ENCODE measurements around the gene C1orf21. TPM values are rescaled to one million over a fixed set of nuclear protein-coding genes. Genes with fewer than 3 reads are reported as not detected.

Gene C1orf21
- total and polyA plus RNA-seq, 8 donors = 4.1 to 13.9 (median 7.7) TPM

DNA sequence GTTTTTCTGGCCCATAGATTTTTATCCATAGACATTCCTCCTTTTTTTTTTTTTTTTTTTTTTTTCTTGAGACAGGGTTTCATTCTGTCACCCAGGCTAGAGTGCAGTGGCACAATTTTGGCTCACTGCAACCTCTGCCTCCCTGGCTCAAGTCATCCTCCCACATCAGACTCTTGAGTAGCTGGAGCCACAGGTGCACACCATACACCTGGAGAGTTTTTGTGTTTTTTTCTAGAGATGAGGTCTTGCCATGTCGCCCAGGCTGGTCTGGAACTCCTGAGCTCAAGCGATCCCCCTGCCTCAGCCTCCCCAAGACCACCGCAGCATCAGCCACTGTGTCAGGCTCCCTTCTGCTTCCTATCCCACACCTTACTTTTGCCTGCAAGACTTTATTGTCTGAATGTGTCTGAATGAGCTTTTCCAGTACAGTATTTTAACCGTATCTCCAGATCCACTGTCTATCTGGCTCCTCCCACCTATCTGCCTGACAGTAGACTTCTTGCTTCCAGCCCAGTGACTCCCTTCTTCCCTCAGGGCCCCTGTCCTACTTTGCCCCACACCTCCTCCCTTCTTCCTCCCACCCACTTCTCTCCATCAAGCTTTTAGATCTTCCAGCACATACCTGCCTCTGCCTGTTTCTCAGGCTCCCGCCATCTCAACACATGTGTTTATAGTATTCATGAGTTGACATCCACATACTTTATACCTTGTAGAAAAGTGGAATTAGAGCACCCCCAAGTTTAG is 6.1 kb downstream of the C1orf21 start:
- no peaks in the 10 kb centered on the region for H3K27me3 ChIP-seq
- FAIRE-seq (no peak), ATAC-seq (no peak), DNase-seq (no peak)
- WGBS, 2 donors = 94 to 95% methylated on average over 5 of the region's 5 CpGs
- H3K36me3 ChIP-seq = no peaks in the 10 kb centered on the region
- no peak for TF ChIP-seq CTCF (IDR thresholded peaks at IDR 0.05)
- H3K27ac ChIP-seq = no peak overlapping the region
- intact Hi-C loops (cut with DNase I) = no loop called here
- no peaks in the 10 kb centered on the region for H3K9me3 ChIP-seq
- no peak overlapping the region for H3K4me3 ChIP-seq
- no peaks in the 10 kb centered on the region for H3K4me1 ChIP-seq

DNA sequence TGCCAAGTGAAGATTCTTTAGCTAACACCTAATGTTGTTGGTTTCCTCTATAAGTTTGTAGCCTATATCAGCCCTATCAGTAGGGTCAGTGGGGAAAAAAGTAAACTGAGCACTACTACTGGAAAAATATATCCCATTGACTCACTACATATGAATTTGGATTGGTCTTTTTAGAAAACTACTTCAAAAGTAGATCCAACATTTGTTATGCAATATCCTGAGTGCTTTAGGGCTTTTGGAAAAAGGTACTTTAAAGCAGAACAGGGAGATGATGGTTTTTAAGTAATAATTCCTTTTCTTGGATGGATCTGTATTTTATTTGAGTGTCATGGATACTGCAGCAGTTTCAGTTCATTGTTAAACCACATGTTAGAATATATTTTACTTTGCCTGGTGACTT is 7.1 kb downstream of the C1orf21 start:
- intact Hi-C loops (cut with DNase I) = no loop called here

GRCh38 chr1:184395370-184395769 is 8.5 kb downstream of the C1orf21 start:
- no peak overlapping the region for H3K4me3 ChIP-seq
- H3K9me3 ChIP-seq = no peaks in the 10 kb centered on the region
- ATAC-seq (no peak), DNase-seq (no peak), FAIRE-seq (no peak)
- H3K36me3 ChIP-seq = no peaks in the 10 kb centered on the region
- H3K4me1 ChIP-seq = no peaks in the 10 kb centered on the region
- TF ChIP-seq CTCF (IDR thresholded peaks at IDR 0.05) = no peak
- WGBS, 2 donors = 78 to 90% methylated on average over 2 of the region's 2 CpGs
- no peak overlapping the region for H3K27ac ChIP-seq
- H3K27me3 ChIP-seq = no peaks in the 10 kb centered on the region
- intact Hi-C loops (cut with DNase I) = no loop called here

More for the DNA sequence above, 7.1 kb downstream of the C1orf21 start:
- Histone ChIP-seq H3K4me3 (no peak overlapping the region), H3K27me3 (no peaks in the 10 kb centered on the region), H3K9me3 (no peaks in the 10 kb centered on the region), H3K4me1 (no peaks in the 10 kb centered on the region), H3K27ac (no peak overlapping the region), H3K36me3 (no peaks in the 10 kb centered on the region)
- ATAC-seq (no peak), FAIRE-seq (no peak), DNase-seq (no peak)
- TF ChIP-seq CTCF (IDR thresholded peaks at IDR 0.05) = no peak

DNA sequence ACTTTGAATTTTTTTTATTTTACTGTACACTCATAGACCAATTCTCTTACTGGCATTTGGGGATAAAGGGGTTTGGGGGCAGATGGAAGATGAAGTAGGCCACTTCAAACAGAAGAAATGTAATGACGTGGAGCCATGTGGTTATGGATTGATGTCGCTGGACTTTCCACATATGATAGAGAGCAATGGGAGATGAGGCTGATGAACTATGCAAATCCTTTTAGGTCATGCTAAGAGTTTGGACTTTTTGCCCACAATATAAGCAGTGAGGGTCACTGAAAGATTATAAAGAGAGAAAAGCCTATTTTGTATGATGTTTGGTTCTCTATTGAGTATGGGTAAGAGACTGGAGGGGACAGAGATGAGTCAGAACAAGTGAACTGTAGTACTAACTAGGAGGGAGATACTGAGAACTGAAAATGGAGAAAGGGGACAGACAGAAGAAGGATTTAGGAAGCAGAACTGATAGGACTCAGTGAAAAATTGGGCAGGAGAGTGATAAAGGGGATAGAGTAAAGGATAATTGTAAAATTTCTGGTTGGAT is 9.2 kb downstream of the C1orf21 start:
- H3K4me3 ChIP-seq = no peak overlapping the region
- no peak for FAIRE-seq
- no peaks in the 10 kb centered on the region for H3K4me1 ChIP-seq
- intact Hi-C loops (cut with DNase I) = no loop called here
- WGBS, 2 donors = 96 to 100% methylated on average over 2 of the region's 2 CpGs
- H3K27ac ChIP-seq = no peak overlapping the region
- no peaks in the 10 kb centered on the region for H3K36me3 ChIP-seq
- no peaks in the 10 kb centered on the region for H3K27me3 ChIP-seq
- DNase-seq = no peak
- TF ChIP-seq CTCF (IDR thresholded peaks at IDR 0.05) = no peak
- ATAC-seq = no peak
- no peaks in the 10 kb centered on the region for H3K9me3 ChIP-seq

GRCh38 chr1:184399192-184399847 is 12.5 kb downstream of the C1orf21 start:
- FAIRE-seq = no peak
- DNase-seq = no peak
- 59 to 78% methylated on average over 5 of the region's 5 CpGs for WGBS, 2 donors
- no peak for TF ChIP-seq CTCF (IDR thresholded peaks at IDR 0.05)
- Histone ChIP-seq H3K4me1 (no peaks in the 10 kb centered on the region), H3K27ac (no peak overlapping the region), H3K4me3 (no peak overlapping the region), H3K27me3 (no peaks in the 10 kb centered on the region), H3K9me3 (no peaks in the 10 kb centered on the region), H3K36me3 (no peaks in the 10 kb centered on the region)
- ATAC-seq = no peak
- intact Hi-C loops (cut with DNase I) = no loop called here
